Measurements from ENCODE around the gene DAPK1. TPM values are rescaled to one million over a fixed set of nuclear protein-coding genes. Genes with fewer than 3 reads are reported as not detected.
A peak's percentile ranks its signal among the peaks of the same experiment; 100 is the strongest.

The DAPK1 gene
- total and polyA plus RNA-seq, 10 of the 15 experiments (the other 5 are each of a cell fraction or from before 2014, with no cell fraction given), result 8.2 to 94.7 (median 51.6) TPM

- TSS peak; percentile 59 for BruUV-seq (replicated peaks)
- no peak overlapping the region for H3K4me3 ChIP-seq
- ChIA-PET SMC1A (ENCODE audit: uncharacterized antibody, unreplicated experiment) (no interaction called here), RAD21 (ENCODE audit: unreplicated experiment) (no interaction called here), POLR2A (no interaction called here), CTCF (interaction anchor here (1.1 to 1.4 kb wide), 2 partner anchors 19 to 26 kb away, joined by 3 read pairs; no protein-coding TSS in a partner anchor)
- intact Hi-C loops (cut with micrococcal nuclease; ENCODE audit: unreplicated experiment) (no loop called here), in situ Hi-C loops (cut with MboI) (no loop called here)
- peaks cover 7 to 15% of the 10 kb centered on the region in 2 experiments for H3K36me3 ChIP-seq (ENCODE audit: control insufficient read depth in 2 of 2, insufficient read depth in 2 of 2, low read length in 1 of 2)
- peaks cover 15% of the 10 kb centered on the region for H3K4me1 ChIP-seq (ENCODE audit: control insufficient read depth, insufficient read depth, low read length)
- ATAC-seq (no peak), DNase-seq (ENCODE audit: low read depth, low spot score) (no peak), FAIRE-seq (no peak)
- no peaks in the 10 kb centered on the region for H3K79me2 ChIP-seq (ENCODE audit: control insufficient read depth, insufficient read depth, low read length)
- no peaks in the 10 kb centered on the region for H3K27me3 ChIP-seq (replicated peaks in 1 of 2; ENCODE audit: control insufficient read depth in 2 of 2, insufficient read depth in 2 of 2, low read length in 1 of 2)
- H2AFZ ChIP-seq (ENCODE audit: control insufficient read depth, low read depth, low read length), result no peak overlapping the region
- H3K9me3 ChIP-seq (replicated peaks; ENCODE audit: control insufficient read depth, insufficient read depth, low read length), result no peaks in the 10 kb centered on the region
- H3K9ac ChIP-seq (ENCODE audit: control insufficient read depth, insufficient read depth, low read length), result no peak overlapping the region
- H4K20me1 ChIP-seq (ENCODE audit: control insufficient read depth, insufficient read depth), result no peaks in the 10 kb centered on the region
- TF ChIP-seq E2F4 (IDR thresholded peaks at IDR 0.05; ENCODE audit: low read depth, low read length) (no peak), KAT2A (conservative IDR thresholded peaks at IDR 0.05; ENCODE audit: control insufficient read depth, low read depth, low read length) (no peak), ETV6 (conservative IDR thresholded peaks at IDR 0.05 in 1 of 2, IDR thresholded peaks at IDR 0.05 in 1 of 2; ENCODE audit: borderline replicate concordance in 1 of 2, low read depth in 1 of 2) (no peak), ASH2L (IDR thresholded peaks at IDR 0.05; ENCODE audit: borderline replicate concordance, low read depth) (no peak), FOXK2 (IDR thresholded peaks at IDR 0.05) (no peak), ZSCAN29 (IDR thresholded peaks at IDR 0.05) (no peak), ZBED1 (IDR thresholded peaks at IDR 0.05; ENCODE audit: borderline replicate concordance) (no peak)
- 50% methylated on average over 6 of the region's 6 CpGs for WGBS (ENCODE audit: insufficient coverage, insufficient replicate concordance, low lambda C conversion rate, missing lambda C conversion rate)
- no peak overlapping the region for H3K27ac ChIP-seq (ENCODE audit: control insufficient read depth, insufficient read depth)
- no peak overlapping the region for H3K4me2 ChIP-seq (ENCODE audit: control insufficient read depth, insufficient read depth)
These were observed 210.3 kb downstream of the DAPK1 start for GRCh38 chr9:87707805-87708506.
